ENCODE data around the gene XPA. TPM values are rescaled to one million over a fixed set of nuclear protein-coding genes. Genes with fewer than 3 reads are reported as not detected.

The XPA gene
- total RNA-seq, 6 donors from 2014 or later: 10.4 to 26.8 (median 11.5) TPM

DNA sequence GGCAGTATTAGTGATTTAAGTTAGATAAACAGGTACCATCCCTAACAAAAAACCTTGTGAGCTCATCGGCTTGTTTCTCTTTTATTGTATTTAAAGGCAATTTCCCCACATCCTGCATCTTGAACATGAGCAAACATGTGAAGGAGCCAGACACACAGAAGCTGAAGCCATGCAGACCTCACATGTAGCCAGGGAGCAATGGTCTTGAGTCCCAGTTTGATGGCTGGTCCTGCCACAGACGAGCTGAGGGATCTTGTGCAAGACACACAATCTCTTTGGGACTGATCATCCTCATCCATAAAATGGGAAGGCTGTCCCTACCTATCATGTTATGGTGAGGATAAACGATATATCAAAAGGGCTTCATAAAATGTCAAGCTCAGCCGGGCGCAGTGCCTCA is 29.6 kb upstream of the XPA start:
- no peak overlapping the region for H3K27ac ChIP-seq
- no peaks in the 10 kb centered on the region for H3K36me3 ChIP-seq
- DNase-seq (no peak), ATAC-seq (ENCODE audit: low FRiP score in 2 of 2) (no peak)
- H3K4me3 ChIP-seq: no peak overlapping the region
- no peaks in the 10 kb centered on the region for H3K4me1 ChIP-seq
- H3K9me3 ChIP-seq: no peaks in the 10 kb centered on the region
- TF ChIP-seq, protein P1, sequence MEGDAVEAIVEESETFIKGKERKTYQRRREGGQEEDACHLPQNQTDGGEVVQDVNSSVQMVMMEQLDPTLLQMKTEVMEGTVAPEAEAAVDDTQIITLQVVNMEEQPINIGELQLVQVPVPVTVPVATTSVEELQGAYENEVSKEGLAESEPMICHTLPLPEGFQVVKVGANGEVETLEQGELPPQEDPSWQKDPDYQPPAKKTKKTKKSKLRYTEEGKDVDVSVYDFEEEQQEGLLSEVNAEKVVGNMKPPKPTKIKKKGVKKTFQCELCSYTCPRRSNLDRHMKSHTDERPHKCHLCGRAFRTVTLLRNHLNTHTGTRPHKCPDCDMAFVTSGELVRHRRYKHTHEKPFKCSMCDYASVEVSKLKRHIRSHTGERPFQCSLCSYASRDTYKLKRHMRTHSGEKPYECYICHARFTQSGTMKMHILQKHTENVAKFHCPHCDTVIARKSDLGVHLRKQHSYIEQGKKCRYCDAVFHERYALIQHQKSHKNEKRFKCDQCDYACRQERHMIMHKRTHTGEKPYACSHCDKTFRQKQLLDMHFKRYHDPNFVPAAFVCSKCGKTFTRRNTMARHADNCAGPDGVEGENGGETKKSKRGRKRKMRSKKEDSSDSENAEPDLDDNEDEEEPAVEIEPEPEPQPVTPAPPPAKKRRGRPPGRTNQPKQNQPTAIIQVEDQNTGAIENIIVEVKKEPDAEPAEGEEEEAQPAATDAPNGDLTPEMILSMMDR (IDR thresholded peaks at IDR 0.05): no peak
- WGBS, 2 donors: 82 to 88% methylated on average over 5 of the region's 5 CpGs
- no peaks in the 10 kb centered on the region for H3K27me3 ChIP-seq

DNA sequence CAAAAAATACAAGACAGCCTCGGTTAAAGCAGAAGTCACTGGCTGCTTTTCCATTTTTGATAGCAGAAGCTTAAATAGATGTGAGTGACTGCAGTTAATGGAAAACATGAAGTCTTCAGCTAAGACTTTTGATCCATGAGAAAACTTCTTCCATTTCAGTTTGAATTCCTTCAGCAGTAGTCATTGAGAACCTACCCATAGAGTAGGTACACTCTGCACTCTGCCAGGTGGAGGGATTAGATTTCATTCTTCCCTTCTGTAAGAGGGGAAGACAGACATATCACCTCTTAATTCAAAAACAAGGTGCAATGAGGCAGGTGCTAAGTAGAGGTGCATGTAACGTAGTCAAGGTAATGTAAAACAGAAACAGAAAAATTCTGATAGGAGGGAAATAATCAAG is 26.7 kb upstream of the XPA start:
- DNase-seq (no peak), ATAC-seq (ENCODE audit: low FRiP score in 2 of 2) (no peak)
- Histone ChIP-seq H3K27ac (no peak overlapping the region), H3K4me1 (no peaks in the 10 kb centered on the region), H3K9me3 (peaks cover 0 to 4% (median 2%) of the 10 kb centered on the region in 4 donors), H3K36me3 (no peaks in the 10 kb centered on the region), H3K4me3 (no peak overlapping the region), H3K27me3 (no peaks in the 10 kb centered on the region)
- WGBS, 2 donors: 71 to 76% methylated on average over 2 of the region's 2 CpGs
- TF ChIP-seq, protein P1 (IDR thresholded peaks at IDR 0.05): no peak
- TF ChIP-seq EP300 (IDR thresholded peaks at IDR 0.05): no peak
- TF ChIP-seq POLR2AphosphoS5 (IDR thresholded peaks at IDR 0.05): no peak
- TF ChIP-seq POLR2A (IDR thresholded peaks at IDR 0.05): no peak

DNA sequence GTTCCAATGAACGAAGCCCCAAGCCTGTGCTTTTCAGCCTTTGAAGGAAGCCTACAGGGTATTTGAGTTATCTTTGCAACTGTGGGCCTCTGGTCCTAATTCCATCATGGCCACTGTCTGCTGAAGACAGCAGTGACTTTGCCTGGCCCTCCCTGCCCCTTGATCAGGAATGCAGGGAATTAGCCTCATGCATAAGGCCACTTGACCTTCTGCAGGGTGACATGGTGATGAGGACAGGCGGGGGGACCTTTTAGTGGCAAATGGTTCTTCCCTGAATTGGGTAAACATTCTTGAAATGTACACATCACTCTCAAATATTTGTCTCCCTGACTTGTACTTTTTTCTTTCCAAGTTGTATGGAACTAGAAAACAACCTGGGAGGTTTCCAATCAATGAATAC is 25.2 kb upstream of the XPA start:
- Histone ChIP-seq H3K27ac (no peak overlapping the region), H3K27me3 (no peaks in the 10 kb centered on the region), H3K4me3 (no peak overlapping the region), H3K4me1 (no peaks in the 10 kb centered on the region), H3K36me3 (no peaks in the 10 kb centered on the region), H3K9me3 (peaks cover 0 to 4% (median 2%) of the 10 kb centered on the region in 4 donors)
- TF ChIP-seq POLR2A (IDR thresholded peaks at IDR 0.05) (no peak), POLR2AphosphoS5 (IDR thresholded peaks at IDR 0.05) (no peak), EP300 (IDR thresholded peaks at IDR 0.05) (no peak)
- TF ChIP-seq, protein P1 (IDR thresholded peaks at IDR 0.05): no peak
- DNase-seq (no peak), ATAC-seq (ENCODE audit: low FRiP score in 2 of 2) (no peak)
- WGBS, 2 donors: 29 to 44% methylated on average over 2 of the region's 2 CpGs

GRCh38 chr9:97721396-97721795 is 24.3 kb upstream of the XPA start:
- no peaks in the 10 kb centered on the region for H3K36me3 ChIP-seq
- no peak overlapping the region for H3K27ac ChIP-seq
- no peaks in the 10 kb centered on the region for H3K27me3 ChIP-seq
- H3K9me3 ChIP-seq: peaks cover 0 to 4% (median 2%) of the 10 kb centered on the region in 4 donors
- no peak for TF ChIP-seq POLR2A (IDR thresholded peaks at IDR 0.05)
- TF ChIP-seq, protein P1 (IDR thresholded peaks at IDR 0.05): no peak
- TF ChIP-seq POLR2AphosphoS5 (IDR thresholded peaks at IDR 0.05): no peak
- TF ChIP-seq EP300 (IDR thresholded peaks at IDR 0.05): no peak
- no peak overlapping the region for H3K4me3 ChIP-seq
- no peak for ATAC-seq (ENCODE audit: low FRiP score in 2 of 2)
- no peaks in the 10 kb centered on the region for H3K4me1 ChIP-seq
- WGBS, 2 donors: 81% methylated on average over 2 of the region's 2 CpGs
- no peak for DNase-seq

DNA sequence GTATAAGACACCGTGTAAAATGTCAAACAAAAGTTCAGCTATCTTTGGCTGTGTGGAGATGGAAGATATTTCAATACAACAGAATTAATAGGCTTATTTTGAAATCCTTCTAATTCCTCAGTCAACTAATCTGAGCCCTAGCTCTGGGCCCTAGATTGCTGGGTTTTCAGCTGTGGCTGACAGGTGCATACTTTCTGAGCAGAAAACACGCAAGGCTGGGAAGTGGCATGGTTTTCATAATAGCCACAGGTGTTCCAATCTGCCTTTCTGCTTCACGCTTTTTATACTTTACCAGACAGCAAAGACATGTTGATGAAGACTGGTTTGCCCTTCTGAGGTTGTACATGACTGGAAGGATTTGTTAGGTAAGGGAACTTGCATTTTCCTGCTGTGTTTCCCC is 20.7 kb upstream of the XPA start:
- H3K4me3 ChIP-seq: no peak overlapping the region
- DNase-seq (no peak), ATAC-seq (ENCODE audit: low FRiP score in 2 of 2) (no peak)
- no peaks in the 10 kb centered on the region for H3K4me1 ChIP-seq
- no peak overlapping the region for H3K27ac ChIP-seq
- TF ChIP-seq POLR2A (IDR thresholded peaks at IDR 0.05) (no peak), POLR2AphosphoS5 (IDR thresholded peaks at IDR 0.05) (no peak), EP300 (IDR thresholded peaks at IDR 0.05) (no peak)
- TF ChIP-seq, protein P1 (IDR thresholded peaks at IDR 0.05): no peak
- no peaks in the 10 kb centered on the region for H3K27me3 ChIP-seq
- WGBS, 2 donors: 53 to 76% methylated on average over 3 of the region's 3 CpGs
- peaks cover 0 to 4% (median 2%) of the 10 kb centered on the region in 4 donors for H3K9me3 ChIP-seq
- H3K36me3 ChIP-seq: no peaks in the 10 kb centered on the region
